Measurements from ENCODE around the gene OR5B17.

GRCh38 chr11:58395581-58395980, 36.7 kb upstream of the OR5B17 start:
- TF ChIP-seq POLR2AphosphoS5 (IDR thresholded peaks at IDR 0.05) (no peak), CTCF (IDR thresholded peaks at IDR 0.05) (no peak)
